HL-60 (cell line): ENCODE measurements around the gene KPNA1.

Source experiments
- DNase-seq, 2 experiments: peaks; one replicate each; pipeline ENCODE4 v3.0.0-alpha.2; 2010 to 2020; ENCODE audit warnings: low read depth in 1 of 2, low spot score in 1 of 2
- H3K27ac ChIP-seq: fragments of 250-450 bp; sonication (Bioruptor Pico); replicated peaks from 2 replicates; pipeline ENCODE4 v1.5.1; 2020; ENCODE audit warnings: mild to moderate bottlenecking, moderate library complexity
- H3K27me3 ChIP-seq: fragments of 250-450 bp; sonication (Bioruptor Pico); 2 replicates; pipeline ENCODE4 v1.5.1; 2021; ENCODE audit warnings: mild to moderate bottlenecking, moderate library complexity; ENCODE audit not compliant: insufficient read depth, poor library complexity, severe bottlenecking
- H3K4me3 ChIP-seq: replicated peaks from 2 replicates; pipeline ENCODE4 v1.5.1; 2011; ENCODE audit warnings: mild to moderate bottlenecking, control low read depth, low read length; ENCODE audit not compliant: insufficient read depth
- GABPA ChIP-seq: IDR thresholded peaks from 2 replicates; pipeline ENCODE4 v1.6.1; 2012; ENCODE audit warnings: low read depth
- POLR2AphosphoS5 ChIP-seq: IDR thresholded peaks from 2 replicates; pipeline ENCODE4 v1.6.1; 2012; ENCODE audit warnings: low read depth
- SPI1 ChIP-seq: IDR thresholded peaks from 2 replicates; pipeline ENCODE4 v1.6.1; 2012; ENCODE audit warnings: low read depth, mild to moderate bottlenecking, borderline replicate concordance
- TF ChIP-seq, protein P1 (sequence below): IDR thresholded peaks from one replicate; pipeline ENCODE4 v1.5.1; 2011; ENCODE audit warnings: low read length, control low read depth, inconsistent platforms; ENCODE audit not compliant: insufficient read depth
- TF ChIP-seq, protein P2 (sequence below): IDR thresholded peaks from 2 replicates; pipeline ENCODE4 v1.6.1; 2012; ENCODE audit warnings: low read depth; ENCODE audit not compliant: insufficient replicate concordance

KPNA1 gene

DNA sequence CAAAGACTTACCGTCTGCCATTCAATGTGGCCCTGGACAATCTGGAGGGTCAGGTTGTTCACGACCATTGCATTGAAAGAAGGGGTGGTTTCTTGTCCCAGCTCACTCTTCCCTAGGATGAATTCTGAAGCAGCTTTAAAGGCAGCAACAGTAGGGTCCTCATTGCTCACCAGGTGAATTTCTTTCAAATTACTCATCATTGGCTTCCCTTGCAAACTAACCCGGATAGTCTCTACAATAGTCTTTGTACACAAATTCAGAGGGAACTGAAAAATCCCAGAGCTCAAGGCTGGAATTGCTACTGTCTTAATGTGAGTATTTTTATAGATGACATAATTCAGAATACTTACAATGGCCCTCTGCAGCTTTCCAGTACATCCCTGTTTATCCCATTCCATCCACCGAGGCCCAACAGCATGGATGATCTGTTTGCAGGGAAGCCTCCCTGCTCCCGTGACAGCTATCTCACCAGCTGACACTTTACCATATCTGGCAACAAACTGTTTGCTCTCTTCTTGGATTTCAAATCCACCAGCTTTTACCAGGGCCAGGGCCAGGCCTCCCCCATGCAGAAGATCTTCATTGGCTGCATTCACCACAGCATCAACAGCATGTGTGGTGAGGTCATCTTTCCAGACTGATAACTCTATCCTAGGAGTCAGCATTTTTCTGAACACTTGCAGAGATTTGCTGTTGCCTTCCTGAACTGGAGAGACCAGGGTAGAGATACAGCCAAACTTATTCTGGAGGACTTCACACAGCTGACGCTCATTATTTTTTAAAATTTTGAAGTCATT lies 40.7 kb upstream of the KPNA1 start:
- DNase-seq = no peak
- Histone ChIP-seq H3K4me3 (no peak overlapping the region), H3K27ac (no peak overlapping the region), H3K27me3 (no peaks in the 10 kb centered on the region)
- TF ChIP-seq, protein P1, sequence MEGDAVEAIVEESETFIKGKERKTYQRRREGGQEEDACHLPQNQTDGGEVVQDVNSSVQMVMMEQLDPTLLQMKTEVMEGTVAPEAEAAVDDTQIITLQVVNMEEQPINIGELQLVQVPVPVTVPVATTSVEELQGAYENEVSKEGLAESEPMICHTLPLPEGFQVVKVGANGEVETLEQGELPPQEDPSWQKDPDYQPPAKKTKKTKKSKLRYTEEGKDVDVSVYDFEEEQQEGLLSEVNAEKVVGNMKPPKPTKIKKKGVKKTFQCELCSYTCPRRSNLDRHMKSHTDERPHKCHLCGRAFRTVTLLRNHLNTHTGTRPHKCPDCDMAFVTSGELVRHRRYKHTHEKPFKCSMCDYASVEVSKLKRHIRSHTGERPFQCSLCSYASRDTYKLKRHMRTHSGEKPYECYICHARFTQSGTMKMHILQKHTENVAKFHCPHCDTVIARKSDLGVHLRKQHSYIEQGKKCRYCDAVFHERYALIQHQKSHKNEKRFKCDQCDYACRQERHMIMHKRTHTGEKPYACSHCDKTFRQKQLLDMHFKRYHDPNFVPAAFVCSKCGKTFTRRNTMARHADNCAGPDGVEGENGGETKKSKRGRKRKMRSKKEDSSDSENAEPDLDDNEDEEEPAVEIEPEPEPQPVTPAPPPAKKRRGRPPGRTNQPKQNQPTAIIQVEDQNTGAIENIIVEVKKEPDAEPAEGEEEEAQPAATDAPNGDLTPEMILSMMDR = no peak
- TF ChIP-seq GABPA = no peak
- TF ChIP-seq SPI1 = no peak
- TF ChIP-seq, protein P2, sequence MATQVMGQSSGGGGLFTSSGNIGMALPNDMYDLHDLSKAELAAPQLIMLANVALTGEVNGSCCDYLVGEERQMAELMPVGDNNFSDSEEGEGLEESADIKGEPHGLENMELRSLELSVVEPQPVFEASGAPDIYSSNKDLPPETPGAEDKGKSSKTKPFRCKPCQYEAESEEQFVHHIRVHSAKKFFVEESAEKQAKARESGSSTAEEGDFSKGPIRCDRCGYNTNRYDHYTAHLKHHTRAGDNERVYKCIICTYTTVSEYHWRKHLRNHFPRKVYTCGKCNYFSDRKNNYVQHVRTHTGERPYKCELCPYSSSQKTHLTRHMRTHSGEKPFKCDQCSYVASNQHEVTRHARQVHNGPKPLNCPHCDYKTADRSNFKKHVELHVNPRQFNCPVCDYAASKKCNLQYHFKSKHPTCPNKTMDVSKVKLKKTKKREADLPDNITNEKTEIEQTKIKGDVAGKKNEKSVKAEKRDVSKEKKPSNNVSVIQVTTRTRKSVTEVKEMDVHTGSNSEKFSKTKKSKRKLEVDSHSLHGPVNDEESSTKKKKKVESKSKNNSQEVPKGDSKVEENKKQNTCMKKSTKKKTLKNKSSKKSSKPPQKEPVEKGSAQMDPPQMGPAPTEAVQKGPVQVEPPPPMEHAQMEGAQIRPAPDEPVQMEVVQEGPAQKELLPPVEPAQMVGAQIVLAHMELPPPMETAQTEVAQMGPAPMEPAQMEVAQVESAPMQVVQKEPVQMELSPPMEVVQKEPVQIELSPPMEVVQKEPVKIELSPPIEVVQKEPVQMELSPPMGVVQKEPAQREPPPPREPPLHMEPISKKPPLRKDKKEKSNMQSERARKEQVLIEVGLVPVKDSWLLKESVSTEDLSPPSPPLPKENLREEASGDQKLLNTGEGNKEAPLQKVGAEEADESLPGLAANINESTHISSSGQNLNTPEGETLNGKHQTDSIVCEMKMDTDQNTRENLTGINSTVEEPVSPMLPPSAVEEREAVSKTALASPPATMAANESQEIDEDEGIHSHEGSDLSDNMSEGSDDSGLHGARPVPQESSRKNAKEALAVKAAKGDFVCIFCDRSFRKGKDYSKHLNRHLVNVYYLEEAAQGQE = no peak
- TF ChIP-seq POLR2AphosphoS5 = no peak

DNA sequence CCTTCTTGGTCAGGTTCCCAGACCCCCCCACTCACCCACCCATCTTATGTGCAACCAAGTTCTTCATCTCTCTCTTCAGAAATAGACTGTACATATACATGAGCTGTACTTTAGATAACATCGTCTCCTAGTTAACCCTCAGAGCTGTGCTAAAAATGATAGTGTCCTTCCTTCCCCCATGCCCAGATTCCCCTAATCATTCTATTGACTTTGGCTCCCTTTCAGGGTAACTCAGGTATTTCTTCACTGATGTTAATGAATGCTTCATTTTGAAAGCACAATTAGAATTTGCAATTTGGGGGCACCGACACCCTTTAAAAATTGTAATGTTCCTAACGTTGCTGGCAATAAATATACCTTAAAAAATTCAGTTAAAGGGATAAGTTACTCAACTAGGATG lies 38.4 kb upstream of the KPNA1 start:
- no peaks in the 10 kb centered on the region for H3K27me3 ChIP-seq
- no peak for DNase-seq
- H3K4me3 ChIP-seq = no peak overlapping the region
- no peak overlapping the region for H3K27ac ChIP-seq
- TF ChIP-seq POLR2AphosphoS5 (no peak), GABPA (no peak), SPI1 (no peak)
- TF ChIP-seq, protein P2 = no peak
- TF ChIP-seq, protein P1 = no peak

DNA sequence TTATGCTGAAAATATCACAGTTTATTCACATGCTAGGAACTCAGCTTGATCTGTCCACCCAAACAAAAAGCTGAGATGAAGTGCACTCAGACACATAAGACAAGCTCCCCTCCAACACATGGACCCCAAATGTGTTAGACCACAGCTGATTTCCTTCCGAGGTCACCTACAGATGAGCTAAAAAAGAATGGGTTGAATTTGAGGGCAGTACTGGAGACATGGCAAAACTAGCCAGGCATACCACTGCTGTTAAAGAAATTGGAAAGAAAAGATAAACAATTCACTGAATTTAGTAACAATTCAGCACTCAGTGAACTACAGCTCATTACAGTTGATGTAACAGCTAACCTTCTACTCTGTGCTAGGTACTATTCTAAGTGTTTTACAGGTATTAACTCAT lies 33.9 kb upstream of the KPNA1 start:
- Histone ChIP-seq H3K27me3 (no peaks in the 10 kb centered on the region), H3K4me3 (no peak overlapping the region), H3K27ac (no peak overlapping the region)
- TF ChIP-seq GABPA (no peak), SPI1 (no peak), POLR2AphosphoS5 (no peak)
- TF ChIP-seq, protein P2 = no peak
- TF ChIP-seq, protein P1 = no peak
- no peak for DNase-seq
